ENCODE data around the gene KLHDC10. TPM values are rescaled to one million over a fixed set of nuclear protein-coding genes. Genes with fewer than 3 reads are reported as not detected.

KLHDC10 gene
- total RNA-seq, 2 experiments from 2014 or later = 7.0 to 8.8 TPM

GRCh38 chr7:130133029-130133782 lies 62.9 kb downstream of the KLHDC10 start:
- Histone ChIP-seq H3K27ac (ENCODE audit: low read depth in 1 of 2, low read length in 2 of 2) (no peak overlapping the region), H3K27me3 (ENCODE audit: control insufficient read depth in 1 of 2, insufficient read depth in 2 of 2, low read length in 2 of 2) (no peaks in the 10 kb centered on the region), H3K4me1 (ENCODE audit: insufficient read depth, low read length) (no peaks in the 10 kb centered on the region), H3K36me3 (ENCODE audit: insufficient read depth, low read length) (peaks cover 39% of the 10 kb centered on the region), H3K4me3 (ENCODE audit: low read length) (no peak overlapping the region), H3K9me3 (ENCODE audit: control insufficient read depth in 1 of 2, insufficient read depth in 1 of 2, low read length in 2 of 2) (no peaks in the 10 kb centered on the region)
- Mint-ChIP-seq H3K36me3 (ENCODE audit: low read depth) (peaks cover 62% of the 10 kb centered on the region), H3K27me3 (no peaks in the 10 kb centered on the region), H3K4me3 (no peak overlapping the region), H3K4me1 (ENCODE audit: low read depth) (peaks cover 6% of the 10 kb centered on the region), H3K27ac (no peak overlapping the region), H3K9me3 (no peaks in the 10 kb centered on the region)
- TF ChIP-seq CTCF (IDR thresholded peaks at IDR 0.05) = no peak
- no peak for DNase-seq
- no peak for ATAC-seq (ENCODE audit: poor library complexity)
- ChIA-PET POLR2A (no interaction called here), CTCF (no interaction called here)
- intact Hi-C loops (cut with DNase I, micrococcal nuclease) = no loop called here

GRCh38 chr7:130134106-130134636 lies 63.8 kb downstream of the KLHDC10 start:
- ChIA-PET POLR2A (no interaction called here), CTCF (no interaction called here)
- H3K27ac Mint-ChIP-seq = no peak overlapping the region
- no peaks in the 10 kb centered on the region for H3K9me3 Mint-ChIP-seq
- peaks cover 56% of the 10 kb centered on the region for H3K36me3 Mint-ChIP-seq (ENCODE audit: low read depth)
- Histone ChIP-seq H3K27me3 (ENCODE audit: control insufficient read depth in 1 of 2, insufficient read depth in 2 of 2, low read length in 2 of 2) (no peaks in the 10 kb centered on the region), H3K4me3 (ENCODE audit: low read length) (no peak overlapping the region), H3K36me3 (ENCODE audit: insufficient read depth, low read length) (peaks cover 34% of the 10 kb centered on the region), H3K27ac (ENCODE audit: low read depth in 1 of 2, low read length in 2 of 2) (no peak overlapping the region), H3K9me3 (ENCODE audit: control insufficient read depth in 1 of 2, insufficient read depth in 1 of 2, low read length in 2 of 2) (no peaks in the 10 kb centered on the region), H3K4me1 (ENCODE audit: insufficient read depth, low read length) (no peaks in the 10 kb centered on the region)
- peaks cover 7% of the 10 kb centered on the region for H3K4me1 Mint-ChIP-seq (ENCODE audit: low read depth)
- DNase-seq (no peak), ATAC-seq (ENCODE audit: poor library complexity) (no peak)
- H3K27me3 Mint-ChIP-seq = no peaks in the 10 kb centered on the region
- no peak for TF ChIP-seq CTCF (IDR thresholded peaks at IDR 0.05)
- intact Hi-C loops (cut with DNase I, micrococcal nuclease) = no loop called here
- H3K4me3 Mint-ChIP-seq = no peak overlapping the region

- Histone ChIP-seq H3K9me3 (ENCODE audit: control insufficient read depth in 1 of 2, insufficient read depth in 1 of 2, low read length in 2 of 2) (no peaks in the 10 kb centered on the region), H3K27me3 (ENCODE audit: control insufficient read depth in 1 of 2, insufficient read depth in 2 of 2, low read length in 2 of 2) (no peaks in the 10 kb centered on the region), H3K4me3 (ENCODE audit: low read length) (no peak overlapping the region), H3K4me1 (ENCODE audit: insufficient read depth, low read length) (no peaks in the 10 kb centered on the region), H3K36me3 (ENCODE audit: insufficient read depth, low read length) (peaks cover 28% of the 10 kb centered on the region), H3K27ac (ENCODE audit: low read depth in 1 of 2, low read length in 2 of 2) (no peak overlapping the region)
- H3K27me3 Mint-ChIP-seq = no peaks in the 10 kb centered on the region
- POLR2A ChIA-PET = interaction anchor here (0.6 kb wide), 1 partner anchor 762 kb away, joined by 3 read pairs; no protein-coding TSS in a partner anchor
- intact Hi-C loops (cut with DNase I, micrococcal nuclease) = no loop called here
- peaks cover 54% of the 10 kb centered on the region for H3K36me3 Mint-ChIP-seq (ENCODE audit: low read depth)
- CTCF ChIA-PET = no interaction called here
- ATAC-seq (ENCODE audit: poor library complexity) = no peak
- no peak overlapping the region for H3K27ac Mint-ChIP-seq
- no peak for TF ChIP-seq CTCF (IDR thresholded peaks at IDR 0.05)
- no peaks in the 10 kb centered on the region for H3K9me3 Mint-ChIP-seq
- H3K4me1 Mint-ChIP-seq (ENCODE audit: low read depth) = peaks cover 13% of the 10 kb centered on the region
- no peak for DNase-seq
- no peak overlapping the region for H3K4me3 Mint-ChIP-seq
Measured at GRCh38 chr7:130134726-130135125, 64.4 kb downstream of the KLHDC10 start.
